Liver (tissue), 3 donors: Measurements from ENCODE around the gene ARMC5.

Source experiments
- EGR1 ChIP-seq, 2 donors: IDR thresholded peaks; 2 replicates each; pipeline ENCODE4 v1.6.1; 2016 to 2018; ENCODE audit warnings: antibody characterized with exemption in 2 of 2, low read depth in 2 of 2
- FOXA1 ChIP-seq: IDR thresholded peaks from 2 replicates; pipeline ENCODE4 v1.6.1; 2016; ENCODE audit warnings: antibody characterized with exemption
- GABPA ChIP-seq, 2 donors: IDR thresholded peaks in 1 of 2; conservative IDR thresholded peaks in 1 of 2; 2 replicates each; pipeline ENCODE4 v1.6.1; 2016; ENCODE audit warnings: antibody characterized with exemption in 2 of 2, mild to moderate bottlenecking in 1 of 2, moderate library complexity in 1 of 2
- RAD21 ChIP-seq, 2 donors: IDR thresholded peaks; 2 replicates each; pipeline ENCODE4 v1.6.1; 2016; ENCODE audit warnings: antibody characterized with exemption in 2 of 2, mild to moderate bottlenecking in 2 of 2
- RXRA ChIP-seq, 2 donors: IDR thresholded peaks; 2 replicates each; pipeline ENCODE4 v1.6.1; 2017 to 2018; ENCODE audit warnings: antibody characterized with exemption in 2 of 2, mild to moderate bottlenecking in 1 of 2
- SP1 ChIP-seq: IDR thresholded peaks from 2 replicates; pipeline ENCODE4 v1.6.1; 2018; ENCODE audit warnings: antibody characterized with exemption, mild to moderate bottlenecking
- TAF1 ChIP-seq: conservative IDR thresholded peaks from 2 replicates; pipeline ENCODE4 v1.6.1; 2016; ENCODE audit warnings: antibody characterized with exemption, mild to moderate bottlenecking
- YY1 ChIP-seq: IDR thresholded peaks from 2 replicates; pipeline ENCODE4 v1.6.1; 2016; ENCODE audit warnings: antibody characterized with exemption, mild to moderate bottlenecking
- TF ChIP-seq, protein P1 (sequence below): fragments of 150-350 bp; IDR thresholded peaks from 2 replicates; pipeline ENCODE4 v1.5.1; 2017; ENCODE audit warnings: improper control_type of control experiment, low read depth, low read length; ENCODE audit not compliant: missing input control
- TF ChIP-seq, protein P2 (sequence below): IDR thresholded peaks from 2 replicates; pipeline ENCODE4 v1.6.1; 2016; ENCODE audit warnings: antibody characterized with exemption
- TF ChIP-seq, protein P3 (sequence below): IDR thresholded peaks from 2 replicates; pipeline ENCODE4 v1.6.1; 2016; ENCODE audit warnings: antibody characterized with exemption, mild to moderate bottlenecking
- TF ChIP-seq, protein P4 (sequence below): IDR thresholded peaks from 2 replicates; pipeline ENCODE4 v1.6.1; 2016; ENCODE audit warnings: antibody characterized with exemption
- donor health status: healthy.
- donor health status: healthy.

DNA sequence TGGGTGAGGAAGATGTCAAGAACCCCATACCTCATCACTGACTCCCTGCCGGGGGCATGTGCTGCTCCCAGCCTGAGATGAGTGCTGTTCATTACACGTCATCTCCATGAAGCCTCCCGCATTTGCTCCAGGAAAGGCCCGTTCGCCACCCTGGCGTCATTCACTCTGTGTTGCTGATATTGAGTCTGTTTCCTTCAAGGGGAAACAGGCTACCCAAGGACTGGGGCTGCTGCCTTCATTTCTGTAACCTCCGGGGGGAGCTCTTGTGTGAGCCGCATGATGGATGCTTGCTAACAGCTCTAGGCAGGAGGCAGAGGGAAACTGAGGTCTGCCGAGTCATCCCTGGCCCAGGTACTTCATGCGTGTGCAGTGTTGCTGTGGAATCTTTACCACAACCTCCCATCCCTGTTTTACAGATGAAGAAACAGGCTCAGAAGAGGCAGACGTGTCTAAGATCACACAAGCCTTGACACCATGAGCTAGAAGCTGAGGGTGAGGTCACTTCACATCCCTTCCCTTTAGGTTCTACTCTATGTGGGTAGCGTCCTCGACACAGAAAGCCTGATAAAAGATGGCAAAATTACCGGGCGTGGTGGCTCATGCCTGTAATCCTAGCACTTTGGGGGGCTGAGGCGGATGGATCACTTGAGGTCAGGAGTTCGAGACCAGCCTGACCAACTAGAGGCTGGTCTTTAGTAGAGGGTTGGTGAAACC, 3.5 kb upstream of the ARMC5 start:
- TF ChIP-seq, protein P1, sequence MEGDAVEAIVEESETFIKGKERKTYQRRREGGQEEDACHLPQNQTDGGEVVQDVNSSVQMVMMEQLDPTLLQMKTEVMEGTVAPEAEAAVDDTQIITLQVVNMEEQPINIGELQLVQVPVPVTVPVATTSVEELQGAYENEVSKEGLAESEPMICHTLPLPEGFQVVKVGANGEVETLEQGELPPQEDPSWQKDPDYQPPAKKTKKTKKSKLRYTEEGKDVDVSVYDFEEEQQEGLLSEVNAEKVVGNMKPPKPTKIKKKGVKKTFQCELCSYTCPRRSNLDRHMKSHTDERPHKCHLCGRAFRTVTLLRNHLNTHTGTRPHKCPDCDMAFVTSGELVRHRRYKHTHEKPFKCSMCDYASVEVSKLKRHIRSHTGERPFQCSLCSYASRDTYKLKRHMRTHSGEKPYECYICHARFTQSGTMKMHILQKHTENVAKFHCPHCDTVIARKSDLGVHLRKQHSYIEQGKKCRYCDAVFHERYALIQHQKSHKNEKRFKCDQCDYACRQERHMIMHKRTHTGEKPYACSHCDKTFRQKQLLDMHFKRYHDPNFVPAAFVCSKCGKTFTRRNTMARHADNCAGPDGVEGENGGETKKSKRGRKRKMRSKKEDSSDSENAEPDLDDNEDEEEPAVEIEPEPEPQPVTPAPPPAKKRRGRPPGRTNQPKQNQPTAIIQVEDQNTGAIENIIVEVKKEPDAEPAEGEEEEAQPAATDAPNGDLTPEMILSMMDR, result no peak
- TF ChIP-seq, protein P2, sequence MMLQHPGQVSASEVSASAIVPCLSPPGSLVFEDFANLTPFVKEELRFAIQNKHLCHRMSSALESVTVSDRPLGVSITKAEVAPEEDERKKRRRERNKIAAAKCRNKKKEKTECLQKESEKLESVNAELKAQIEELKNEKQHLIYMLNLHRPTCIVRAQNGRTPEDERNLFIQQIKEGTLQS, result no peak
- TF ChIP-seq YY1 (no peak), RXRA (IDR thresholded peaks at IDR 0.05) (no peak), TAF1 (no peak), EGR1 (IDR thresholded peaks at IDR 0.05; ENCODE audit: low read depth in 2 of 2) (no peak), RAD21 (IDR thresholded peaks at IDR 0.05) (peak in 1 of 2 donors; percentile 11), GABPA (IDR thresholded peaks at IDR 0.05 in 1 of 2, conservative IDR thresholded peaks at IDR 0.05 in 1 of 2) (no peak), SP1 (no peak), FOXA1 (no peak)
- TF ChIP-seq, protein P3, sequence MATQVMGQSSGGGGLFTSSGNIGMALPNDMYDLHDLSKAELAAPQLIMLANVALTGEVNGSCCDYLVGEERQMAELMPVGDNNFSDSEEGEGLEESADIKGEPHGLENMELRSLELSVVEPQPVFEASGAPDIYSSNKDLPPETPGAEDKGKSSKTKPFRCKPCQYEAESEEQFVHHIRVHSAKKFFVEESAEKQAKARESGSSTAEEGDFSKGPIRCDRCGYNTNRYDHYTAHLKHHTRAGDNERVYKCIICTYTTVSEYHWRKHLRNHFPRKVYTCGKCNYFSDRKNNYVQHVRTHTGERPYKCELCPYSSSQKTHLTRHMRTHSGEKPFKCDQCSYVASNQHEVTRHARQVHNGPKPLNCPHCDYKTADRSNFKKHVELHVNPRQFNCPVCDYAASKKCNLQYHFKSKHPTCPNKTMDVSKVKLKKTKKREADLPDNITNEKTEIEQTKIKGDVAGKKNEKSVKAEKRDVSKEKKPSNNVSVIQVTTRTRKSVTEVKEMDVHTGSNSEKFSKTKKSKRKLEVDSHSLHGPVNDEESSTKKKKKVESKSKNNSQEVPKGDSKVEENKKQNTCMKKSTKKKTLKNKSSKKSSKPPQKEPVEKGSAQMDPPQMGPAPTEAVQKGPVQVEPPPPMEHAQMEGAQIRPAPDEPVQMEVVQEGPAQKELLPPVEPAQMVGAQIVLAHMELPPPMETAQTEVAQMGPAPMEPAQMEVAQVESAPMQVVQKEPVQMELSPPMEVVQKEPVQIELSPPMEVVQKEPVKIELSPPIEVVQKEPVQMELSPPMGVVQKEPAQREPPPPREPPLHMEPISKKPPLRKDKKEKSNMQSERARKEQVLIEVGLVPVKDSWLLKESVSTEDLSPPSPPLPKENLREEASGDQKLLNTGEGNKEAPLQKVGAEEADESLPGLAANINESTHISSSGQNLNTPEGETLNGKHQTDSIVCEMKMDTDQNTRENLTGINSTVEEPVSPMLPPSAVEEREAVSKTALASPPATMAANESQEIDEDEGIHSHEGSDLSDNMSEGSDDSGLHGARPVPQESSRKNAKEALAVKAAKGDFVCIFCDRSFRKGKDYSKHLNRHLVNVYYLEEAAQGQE, result no peak
- TF ChIP-seq, protein P4, sequence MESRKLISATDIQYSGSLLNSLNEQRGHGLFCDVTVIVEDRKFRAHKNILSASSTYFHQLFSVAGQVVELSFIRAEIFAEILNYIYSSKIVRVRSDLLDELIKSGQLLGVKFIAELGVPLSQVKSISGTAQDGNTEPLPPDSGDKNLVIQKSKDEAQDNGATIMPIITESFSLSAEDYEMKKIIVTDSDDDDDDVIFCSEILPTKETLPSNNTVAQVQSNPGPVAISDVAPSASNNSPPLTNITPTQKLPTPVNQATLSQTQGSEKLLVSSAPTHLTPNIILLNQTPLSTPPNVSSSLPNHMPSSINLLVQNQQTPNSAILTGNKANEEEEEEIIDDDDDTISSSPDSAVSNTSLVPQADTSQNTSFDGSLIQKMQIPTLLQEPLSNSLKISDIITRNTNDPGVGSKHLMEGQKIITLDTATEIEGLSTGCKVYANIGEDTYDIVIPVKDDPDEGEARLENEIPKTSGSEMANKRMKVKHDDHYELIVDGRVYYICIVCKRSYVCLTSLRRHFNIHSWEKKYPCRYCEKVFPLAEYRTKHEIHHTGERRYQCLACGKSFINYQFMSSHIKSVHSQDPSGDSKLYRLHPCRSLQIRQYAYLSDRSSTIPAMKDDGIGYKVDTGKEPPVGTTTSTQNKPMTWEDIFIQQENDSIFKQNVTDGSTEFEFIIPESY, result no peak
